Fibroblast of lung (primary cell): ENCODE data around the gene CLPSL2. TPM values are rescaled to one million over a fixed set of nuclear protein-coding genes. Genes with fewer than 3 reads are reported as not detected.

Experiments used
- DNase-seq, 2 donors: peaks; one replicate each; pipeline versions ENCODE4 v3.0.0 to v3.0.0-alpha.2; 2010; ENCODE audit warnings: low read depth in 2 of 2
- H2AFZ ChIP-seq: 2 replicates; pipeline ENCODE4 v1.5.1; 2012; ENCODE audit warnings: low read length, control low read depth, inconsistent platforms
- H3K27ac ChIP-seq: 2 replicates; pipeline ENCODE4 v1.5.1; 2011; ENCODE audit warnings: low read length, control low read depth; ENCODE audit not compliant: insufficient read depth
- H3K27me3 ChIP-seq: 2 replicates; pipeline ENCODE4 v1.5.1; 2011; ENCODE audit warnings: mild to moderate bottlenecking, low read length; ENCODE audit not compliant: control insufficient read depth, insufficient read depth
- H3K36me3 ChIP-seq: 2 replicates; pipeline ENCODE4 v1.5.1; 2011; ENCODE audit warnings: low read length; ENCODE audit not compliant: control insufficient read depth, insufficient read depth
- H3K4me1 ChIP-seq: 2 replicates; pipeline ENCODE4 v1.5.1; 2011; ENCODE audit warnings: low read length; ENCODE audit not compliant: control insufficient read depth, insufficient read depth; ENCODE audit errors: extremely low read depth
- H3K4me2 ChIP-seq: 2 replicates; pipeline ENCODE4 v1.5.1; 2011; ENCODE audit warnings: low read length, control low read depth; ENCODE audit not compliant: insufficient read depth; ENCODE audit errors: extremely low read depth
- H3K4me3 ChIP-seq, 4 experiments: fragments of 200-600 bp in 1 of 4; sonication (generic) in 1 of 4; replicated peaks in 1 of 4; 2 replicates each; pipeline ENCODE4 v1.5.1; 2011 to 2016; ENCODE audit warnings: low read length in 4 of 4, low read depth in 3 of 4, mild to moderate bottlenecking in 3 of 4, control low read depth in 2 of 4, inconsistent platforms in 1 of 4, mixed read lengths in 1 of 4; ENCODE audit not compliant: insufficient read depth in 1 of 4; ENCODE audit errors: control extremely low read depth in 1 of 4
- H3K79me2 ChIP-seq: 2 replicates; pipeline ENCODE4 v1.5.1; 2012; ENCODE audit warnings: mild to moderate bottlenecking, low read length, inconsistent platforms; ENCODE audit not compliant: control insufficient read depth, insufficient read depth
- H3K9ac ChIP-seq: 2 replicates; pipeline ENCODE4 v1.5.1; 2011; ENCODE audit warnings: mild to moderate bottlenecking, low read length, control low read depth; ENCODE audit not compliant: insufficient read depth
- H3K9me3 ChIP-seq: 2 replicates; pipeline ENCODE4 v1.5.1; 2012; ENCODE audit warnings: low read depth, low read length; ENCODE audit not compliant: control insufficient read depth, insufficient read depth
- H4K20me1 ChIP-seq: 2 replicates; pipeline ENCODE4 v1.5.1; 2011; ENCODE audit warnings: low read length; ENCODE audit not compliant: control insufficient read depth, insufficient read depth; ENCODE audit errors: extremely low read depth
- EZH2 ChIP-seq: IDR thresholded peaks from 2 replicates; pipeline ENCODE4 v1.5.1; 2012; ENCODE audit warnings: low read length, control low read depth, mild to moderate bottlenecking; ENCODE audit errors: missing control alignments
- polyA plus RNA-seq, 2 donors: library from polyadenylated mRNA; depleted of rRNA in 1 of 2; stranded (reverse) in 1 of 2; unstranded in 1 of 2; fragments of >200 nt; gene quantifications; 2 replicates each; pipeline ENCODE4 v1.2.1, GENCODE V29; 2011 to 2012; ENCODE audit warnings: missing spikeins in 1 of 2
- total RNA-seq: library from RNA; depleted of rRNA; stranded (reverse); fragments of >200 nt; gene quantifications from 2 replicates; pipeline ENCODE4 v1.2.1, GENCODE V29; 2014
- TF ChIP-seq, protein P1 (sequence below), 2 donors: IDR thresholded peaks in 1 of 2; conservative IDR thresholded peaks in 1 of 2; 1 replicate in 1 of 2; 2 replicates in 1 of 2; pipeline ENCODE4 v1.5.1; 2011 to 2012; ENCODE audit warnings: low read length in 2 of 2, control low read depth in 1 of 2, inconsistent platforms in 1 of 2, low read depth in 1 of 2, mild to moderate bottlenecking in 1 of 2

The CLPSL2 gene
- total and polyA plus RNA-seq, 2 donors (not counting 1 experiment from before 2014, with no cell fraction given) = not detected

DNA sequence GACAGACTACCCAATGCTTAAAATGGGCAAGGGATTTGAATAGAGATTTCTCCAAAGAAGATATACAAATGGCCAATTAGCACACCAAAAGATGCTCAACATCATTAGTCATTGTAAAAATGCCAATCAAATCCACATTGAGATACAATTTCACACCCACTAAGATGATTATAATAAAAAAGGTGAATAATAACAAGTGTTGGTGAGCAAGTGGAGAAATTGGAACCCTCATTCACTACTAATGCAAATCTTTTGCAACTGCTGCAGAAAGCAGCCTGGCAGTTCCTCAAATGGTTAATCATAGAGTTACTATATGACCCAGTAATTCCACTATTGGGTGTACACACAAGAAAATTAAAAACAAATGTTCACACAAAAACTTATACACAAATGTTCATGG is 41.1 kb downstream of the CLPSL2 start:
- H3K9ac ChIP-seq = no peak overlapping the region
- DNase-seq = no peak
- H3K4me1 ChIP-seq = no peaks in the 10 kb centered on the region
- H3K9me3 ChIP-seq = no peaks in the 10 kb centered on the region
- H3K27me3 ChIP-seq = no peaks in the 10 kb centered on the region
- no peak overlapping the region for H2AFZ ChIP-seq
- no peaks in the 10 kb centered on the region for H3K36me3 ChIP-seq
- H4K20me1 ChIP-seq = no peaks in the 10 kb centered on the region
- no peak for TF ChIP-seq EZH2
- TF ChIP-seq, protein P1, sequence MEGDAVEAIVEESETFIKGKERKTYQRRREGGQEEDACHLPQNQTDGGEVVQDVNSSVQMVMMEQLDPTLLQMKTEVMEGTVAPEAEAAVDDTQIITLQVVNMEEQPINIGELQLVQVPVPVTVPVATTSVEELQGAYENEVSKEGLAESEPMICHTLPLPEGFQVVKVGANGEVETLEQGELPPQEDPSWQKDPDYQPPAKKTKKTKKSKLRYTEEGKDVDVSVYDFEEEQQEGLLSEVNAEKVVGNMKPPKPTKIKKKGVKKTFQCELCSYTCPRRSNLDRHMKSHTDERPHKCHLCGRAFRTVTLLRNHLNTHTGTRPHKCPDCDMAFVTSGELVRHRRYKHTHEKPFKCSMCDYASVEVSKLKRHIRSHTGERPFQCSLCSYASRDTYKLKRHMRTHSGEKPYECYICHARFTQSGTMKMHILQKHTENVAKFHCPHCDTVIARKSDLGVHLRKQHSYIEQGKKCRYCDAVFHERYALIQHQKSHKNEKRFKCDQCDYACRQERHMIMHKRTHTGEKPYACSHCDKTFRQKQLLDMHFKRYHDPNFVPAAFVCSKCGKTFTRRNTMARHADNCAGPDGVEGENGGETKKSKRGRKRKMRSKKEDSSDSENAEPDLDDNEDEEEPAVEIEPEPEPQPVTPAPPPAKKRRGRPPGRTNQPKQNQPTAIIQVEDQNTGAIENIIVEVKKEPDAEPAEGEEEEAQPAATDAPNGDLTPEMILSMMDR (conservative IDR thresholded peaks at IDR 0.05 in 1 of 2, IDR thresholded peaks at IDR 0.05 in 1 of 2; ENCODE audit: low read depth in 1 of 2, low read length in 2 of 2) = no peak
- H3K4me3 ChIP-seq = no peak overlapping the region
- H3K27ac ChIP-seq = no peak overlapping the region
- H3K4me2 ChIP-seq = no peak overlapping the region
- H3K79me2 ChIP-seq = no peaks in the 10 kb centered on the region

DNA sequence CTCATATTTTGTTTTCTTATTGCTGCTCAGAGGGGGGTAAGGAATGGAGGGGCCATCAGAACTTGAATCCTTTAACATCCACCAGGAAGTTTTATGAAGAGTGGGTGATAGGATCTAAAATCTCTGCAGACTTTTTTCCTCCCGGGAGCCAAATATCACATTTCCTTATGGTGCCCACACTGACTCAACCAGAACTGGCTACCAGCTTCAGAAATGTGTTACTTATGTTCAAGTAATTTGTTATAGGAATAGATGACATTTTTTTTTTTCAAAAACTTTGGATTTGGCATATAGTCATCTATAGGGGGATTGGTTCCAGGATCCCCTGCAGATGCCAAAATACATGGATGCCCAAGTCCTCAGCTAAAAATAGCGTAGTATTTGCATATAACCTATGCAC is 47.2 kb downstream of the CLPSL2 start:
- Histone ChIP-seq H4K20me1 (no peaks in the 10 kb centered on the region), H3K27me3 (no peaks in the 10 kb centered on the region), H3K79me2 (no peaks in the 10 kb centered on the region), H3K4me3 (no peak overlapping the region), H3K4me1 (no peaks in the 10 kb centered on the region), H3K4me2 (no peak overlapping the region), H3K9ac (no peak overlapping the region), H2AFZ (no peak overlapping the region), H3K36me3 (no peaks in the 10 kb centered on the region), H3K9me3 (no peaks in the 10 kb centered on the region), H3K27ac (no peak overlapping the region)
- TF ChIP-seq, protein P1 (conservative IDR thresholded peaks at IDR 0.05 in 1 of 2, IDR thresholded peaks at IDR 0.05 in 1 of 2; ENCODE audit: low read depth in 1 of 2, low read length in 2 of 2) = no peak
- no peak for TF ChIP-seq EZH2
- no peak for DNase-seq

DNA sequence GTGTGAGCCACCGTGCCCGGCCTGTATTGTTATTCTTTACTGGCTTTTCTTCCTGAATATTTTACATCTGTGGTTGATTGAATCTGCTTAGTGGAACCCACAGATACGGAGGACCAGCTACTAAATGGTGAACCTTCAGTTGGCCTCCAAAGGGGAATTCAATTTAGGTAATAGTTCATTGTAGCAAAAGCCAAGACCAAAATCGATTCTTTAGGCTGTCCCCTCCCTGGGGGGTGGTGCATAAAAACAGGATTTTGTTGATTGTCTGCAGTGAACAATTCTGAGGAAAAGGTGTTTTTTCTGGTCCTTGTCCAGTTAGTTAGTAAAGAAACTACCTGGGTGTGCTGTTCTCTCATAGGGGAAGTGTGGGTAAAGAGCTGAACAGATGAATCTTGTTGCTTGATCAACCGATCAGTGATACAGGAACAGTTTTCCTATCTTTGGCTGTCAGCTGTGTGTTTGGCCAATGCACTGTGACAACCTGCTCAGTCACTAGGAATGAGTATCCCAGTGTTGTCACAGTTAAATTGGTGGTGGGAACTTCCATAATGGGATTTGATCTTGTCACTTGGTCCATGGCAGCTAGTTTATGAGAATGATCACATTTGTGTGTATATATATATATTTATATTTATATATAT is 48.3 kb downstream of the CLPSL2 start:
- H3K4me3 ChIP-seq = no peak overlapping the region
- H3K9ac ChIP-seq = no peak overlapping the region
- no peaks in the 10 kb centered on the region for H4K20me1 ChIP-seq
- no peak overlapping the region for H2AFZ ChIP-seq
- no peaks in the 10 kb centered on the region for H3K36me3 ChIP-seq
- no peak for TF ChIP-seq EZH2
- DNase-seq = no peak
- H3K27ac ChIP-seq = no peak overlapping the region
- H3K4me2 ChIP-seq = no peak overlapping the region
- H3K79me2 ChIP-seq = no peaks in the 10 kb centered on the region
- no peaks in the 10 kb centered on the region for H3K4me1 ChIP-seq
- no peaks in the 10 kb centered on the region for H3K9me3 ChIP-seq
- H3K27me3 ChIP-seq = no peaks in the 10 kb centered on the region

Other genes with a start within 250 kb of the CLPSL2 start
- gene FKBP5, start 87.7 kb upstream of the CLPSL2 start, total RNA-seq = 13.4 and 16.3 TPM in 2 replicates
- 10.9 and 13.1 TPM in 2 replicates for gene FKBP5, start 87.7 kb upstream of the CLPSL2 start, polyA plus RNA-seq
- 0.50 and 1.0 TPM in 2 replicates for gene ARMC12, start 39.6 kb upstream of the CLPSL2 start, total RNA-seq
- 0.17 and 0.18 TPM in 2 replicates for gene ARMC12, start 39.6 kb upstream of the CLPSL2 start, polyA plus RNA-seq
- gene CLPSL1, start 4.4 kb downstream of the CLPSL2 start, total RNA-seq = not detected in 2 replicates
- not detected in 2 replicates for gene CLPSL1, start 4.4 kb downstream of the CLPSL2 start, polyA plus RNA-seq
- not detected in 2 replicates for gene CLPS, start 20.7 kb downstream of the CLPSL2 start, total RNA-seq
- not detected in 2 replicates for gene CLPS, start 20.7 kb downstream of the CLPSL2 start, polyA plus RNA-seq
- gene LHFPL5, start 28.8 kb downstream of the CLPSL2 start, total RNA-seq = not detected in 2 replicates
- not detected in 2 replicates for gene LHFPL5, start 28.8 kb downstream of the CLPSL2 start, polyA plus RNA-seq
- gene SRPK1, start 144.5 kb downstream of the CLPSL2 start, total RNA-seq = 34.7 and 44.8 TPM in 2 replicates
- gene SRPK1, start 144.5 kb downstream of the CLPSL2 start, polyA plus RNA-seq = 22.2 and 33.1 TPM in 2 replicates
- not detected in 2 replicates for gene SLC26A8, start 248.0 kb downstream of the CLPSL2 start, total RNA-seq
- gene SLC26A8, start 248.0 kb downstream of the CLPSL2 start, polyA plus RNA-seq = 0.02 TPM in 1 of 2 replicates, not detected in the other